Measurements from ENCODE around the gene ING2. TPM values are rescaled to one million over a fixed set of nuclear protein-coding genes. Genes with fewer than 3 reads are reported as not detected.

Gene ING2
- total and polyA plus RNA-seq, 2 of the 8 experiments (the other 6 are each of a cell fraction or from before 2014, with no cell fraction given), result 5.1 to 16.1 TPM

DNA sequence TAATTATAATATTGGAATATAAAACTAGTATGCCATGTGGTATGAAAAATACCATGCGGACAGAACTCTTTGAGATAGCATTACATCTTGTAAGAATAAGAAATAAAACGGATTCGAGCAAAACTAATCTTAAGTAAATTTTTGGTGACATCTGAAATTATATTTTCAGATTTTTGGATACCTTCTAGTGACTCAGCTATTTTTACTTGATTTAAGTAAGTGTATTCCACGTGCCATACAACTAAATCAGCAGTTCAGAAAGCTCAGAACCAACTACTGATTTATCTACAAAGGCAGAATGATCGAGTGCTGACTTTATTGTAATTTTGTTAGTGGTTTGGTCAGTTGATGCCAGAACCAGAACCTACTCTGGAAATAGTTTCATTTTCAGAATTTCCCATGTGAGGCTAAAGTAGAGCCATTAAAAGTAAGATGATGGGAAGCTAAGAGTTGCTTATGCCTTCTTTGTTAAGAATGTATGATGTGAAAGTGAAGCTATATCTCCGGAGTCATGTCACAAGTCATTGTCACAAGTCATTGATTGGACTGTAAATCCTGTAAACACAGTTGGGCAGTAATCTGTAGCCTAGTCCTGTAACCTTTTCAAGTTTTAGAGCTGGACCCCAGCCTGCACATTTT is 4.0 kb downstream of the ING2 start:
- no peak overlapping the region for H4K8ac ChIP-seq (ENCODE audit: extremely low read depth, insufficient read depth, low read length)
- no peak overlapping the region for H2BK120ac ChIP-seq (replicated peaks; ENCODE audit: low read depth, low read length)
- H3K27me3 ChIP-seq (replicated peaks in 1 of 4; ENCODE audit: control insufficient read depth in 3 of 4, extremely low read depth in 1 of 4, insufficient read depth in 3 of 4, low read length in 3 of 4), result no peaks in the 10 kb centered on the region
- no peak overlapping the region for H3K56ac ChIP-seq (replicated peaks; ENCODE audit: insufficient read length, low read depth, low read length)
- no peak overlapping the region for H3K23ac ChIP-seq (ENCODE audit: insufficient read length)
- no peak overlapping the region for H2BK20ac ChIP-seq (ENCODE audit: low read length)
- H2AK5ac ChIP-seq (ENCODE audit: low read depth, low read length), result no peak overlapping the region
- H3K9me3 ChIP-seq (ENCODE audit: insufficient read depth in 2 of 2, low read depth in 1 of 2, low read length in 1 of 2), result no peaks in the 10 kb centered on the region
- FAIRE-seq (no peak), DNase-seq (ENCODE audit: low read depth in 1 of 2, low spot score in 2 of 2) (no peak)
- ChIA-PET CTCF (ENCODE audit: partially characterized antibody) (interaction anchor here (0.7 kb wide), 1 partner anchor 114 kb away, joined by 4 read pairs; no protein-coding TSS in a partner anchor), POLR2A (ENCODE audit: partially characterized antibody) (interaction anchor here (1.7 kb wide), 1 partner anchor 64 kb away, joined by 6 read pairs; the partner anchor contains the start of gene CDKN2AIP)
- peaks cover 3 to 5% of the 10 kb centered on the region in 2 experiments for H4K20me1 ChIP-seq (replicated peaks in 1 of 2; ENCODE audit: control insufficient read depth in 1 of 2, insufficient read depth in 2 of 2, low read length in 2 of 2)
- no peak overlapping the region for H3K4ac ChIP-seq (replicated peaks; ENCODE audit: insufficient read length, low read depth, low read length)
- H3K4me3 ChIP-seq (ENCODE audit: extremely low read depth in 1 of 4, insufficient read depth in 2 of 4, low read depth in 3 of 4, low read length in 4 of 4), result no peak overlapping the region
- H2BK5ac ChIP-seq (ENCODE audit: low read depth, low read length), result no peak overlapping the region
- H3K23me2 ChIP-seq (ENCODE audit: low read depth, low read length), result peaks cover 2% of the 10 kb centered on the region; the same call in 1 of the 2 replicates
- WGBS, 2 experiments (ENCODE audit: extremely low coverage in 1 of 2, insufficient coverage in 1 of 2, insufficient read length in 1 of 2, insufficient replicate concordance in 2 of 2, low coverage in 1 of 2, low lambda C conversion rate in 2 of 2, missing lambda C conversion rate in 1 of 2), result 89% methylated on average over 6 of the region's 6 CpGs; no CpG with 5 or more reads in 1 of the 2 experiments
- H3K27ac ChIP-seq (ENCODE audit: low read depth, low read length), result no peak overlapping the region
- H3K36me3 ChIP-seq (ENCODE audit: control insufficient read depth in 2 of 4, insufficient read depth in 4 of 4, low read length in 3 of 4), result peaks cover 0 to 17% (median 12%) of the 10 kb centered on the region in 4 experiments; a peak in 6 of 8 replicates
- no peak overlapping the region for H3K4me2 ChIP-seq (ENCODE audit: insufficient read depth in 1 of 2, low read depth in 2 of 2, low read length in 2 of 2)
- H3K9ac ChIP-seq (replicated peaks in 1 of 4; ENCODE audit: extremely low read depth in 1 of 4, low read depth in 3 of 4, low read length in 3 of 4), result no peak overlapping the region
- H3K79me2 ChIP-seq (ENCODE audit: control insufficient read depth in 1 of 2, insufficient read depth in 2 of 2, low read length in 2 of 2), result peaks cover 3 to 35% of the 10 kb centered on the region in 2 experiments; a peak in 3 of 4 replicates
- no peak for TF ChIP-seq SIX5 (IDR thresholded peaks at IDR 0.05; ENCODE audit: low read depth, low read length)
- H3K79me1 ChIP-seq (ENCODE audit: low read depth, low read length), result no peaks in the 10 kb centered on the region; the same call in 1 of the 2 replicates
- H2AFZ ChIP-seq (ENCODE audit: low read length), result no peak overlapping the region
- no peak overlapping the region for H2BK12ac ChIP-seq (ENCODE audit: low read depth, low read length)
- H3K18ac ChIP-seq (ENCODE audit: extremely low read depth, low read length), result no peak overlapping the region
- no peak overlapping the region for H3K14ac ChIP-seq (ENCODE audit: insufficient read length)
- H2BK15ac ChIP-seq (ENCODE audit: low read length), result no peak overlapping the region
- H3K4me1 ChIP-seq (replicated peaks in 1 of 4; ENCODE audit: control insufficient read depth in 3 of 4, insufficient read depth in 4 of 4, low read length in 3 of 4), result peaks cover 0 to 3% (median 0%) of the 10 kb centered on the region in 4 experiments; a peak in 1 of 7 replicates
- no peak overlapping the region for H4K91ac ChIP-seq (replicated peaks; ENCODE audit: insufficient read length, low read length)
- no peak overlapping the region for H4K5ac ChIP-seq (ENCODE audit: insufficient read length, low read depth, low read length)

All from H1 (cell line).